IMR-90 (cell line): ENCODE results near the gene DLGAP3. TPM values are rescaled to one million over a fixed set of nuclear protein-coding genes. Genes with fewer than 3 reads are reported as not detected.

Experiments used
- ATAC-seq: fragments of 200-7000 bp; cut with Tn5 transposase; 2 replicates; pipeline ENCODE4 v1.9.1; 2020; ENCODE audit warnings: low read depth, mild to moderate bottlenecking, moderate library complexity
- BruUV-seq: library from RNA; stranded (reverse); fragments of 400-500 nt; replicated peaks from 2 replicates; lab custom pipeline; 2021; lab: Mats Ljungman, UMichigan
- CTCF ChIA-PET: fragments of 300-600 bp; formaldehyde crosslinking; extraction: SDS; loops from one replicate; lab custom pipeline; 2021; ENCODE audit warnings: antibody characterized with exemption; lab: Yijun Ruan, JAX
- POLR2A ChIA-PET: fragments of 300-600 bp; sonication (Branson Sonifier 250); formaldehyde crosslinking; loops from one replicate; lab custom pipeline; 2022; ENCODE audit warnings: antibody characterized with exemption; ENCODE audit not compliant: unreplicated experiment; lab: Charles Lee
- DNase-seq: peaks from one replicate; pipeline ENCODE4 v3.0.0; 2013
- H2AFZ ChIP-seq: replicated peaks from 2 replicates; pipeline ENCODE3; 2013; ENCODE audit warnings: low read length, mild to moderate bottlenecking; ENCODE audit not compliant: poor library complexity
- H2AK5ac ChIP-seq: 2 replicates; pipeline ENCODE4 v1.6.1; 2013; ENCODE audit warnings: low read depth, low read length, inconsistent platforms
- H2AK9ac ChIP-seq: replicated peaks from 2 replicates; pipeline ENCODE3; 2013; ENCODE audit warnings: mild to moderate bottlenecking, low read depth, low read length, moderate library complexity; ENCODE audit not compliant: poor library complexity
- H2BK120ac ChIP-seq: 2 replicates; pipeline ENCODE4 v1.6.1; 2013; ENCODE audit warnings: low read depth, low read length, inconsistent platforms
- H2BK15ac ChIP-seq: 3 replicates; pipeline ENCODE4 v1.6.1; 2013; ENCODE audit warnings: low read depth, low read length, inconsistent platforms
- H2BK20ac ChIP-seq: 2 replicates; pipeline ENCODE4 v1.6.1; 2013; ENCODE audit warnings: low read depth, mild to moderate bottlenecking, inconsistent platforms, low read length, moderate library complexity
- H2BK5ac ChIP-seq: 2 replicates; pipeline ENCODE4 v1.6.1; 2013; ENCODE audit warnings: mild to moderate bottlenecking, low read depth, low read length, inconsistent platforms; ENCODE audit not compliant: poor library complexity, severe bottlenecking
- H3K14ac ChIP-seq: replicated peaks from 2 replicates; pipeline ENCODE4 v1.6.1; 2013; ENCODE audit warnings: low read depth, low read length, inconsistent platforms
- H3K18ac ChIP-seq: 2 replicates; pipeline ENCODE4 v1.6.1; 2013; ENCODE audit warnings: low read depth, low read length, control low read depth
- H3K23ac ChIP-seq: 2 replicates; pipeline ENCODE4 v1.6.1; 2013; ENCODE audit warnings: low read depth, low read length, inconsistent platforms
- H3K27ac ChIP-seq: 2 replicates; pipeline ENCODE4 v1.5.1; 2013; ENCODE audit warnings: mild to moderate bottlenecking, control low read depth, low read length; ENCODE audit not compliant: insufficient read depth
- H3K27me3 ChIP-seq: 2 replicates; pipeline ENCODE4 v1.6.1; 2013; ENCODE audit warnings: low read length; ENCODE audit not compliant: control insufficient read depth, insufficient read depth
- H3K36me3 ChIP-seq: 2 replicates; pipeline ENCODE4 v1.6.1; 2013; ENCODE audit warnings: low read length, mixed read lengths; ENCODE audit not compliant: control insufficient read depth, insufficient read depth
- H3K4ac ChIP-seq: 2 replicates; pipeline ENCODE4 v1.6.1; 2013; ENCODE audit warnings: low read depth, low read length, inconsistent platforms
- H3K4me1 ChIP-seq: 2 replicates; pipeline ENCODE4 v1.6.1; 2013; ENCODE audit warnings: low read length, mixed read lengths; ENCODE audit not compliant: control insufficient read depth, insufficient read depth
- H3K4me2 ChIP-seq: 2 replicates; pipeline ENCODE4 v1.6.1; 2013; ENCODE audit warnings: low read depth, mild to moderate bottlenecking, control low read depth, low read length, moderate library complexity
- H3K4me3 ChIP-seq: 2 replicates; pipeline ENCODE4 v1.5.1; 2013; ENCODE audit warnings: low read depth, mild to moderate bottlenecking, control low read depth, low read length, moderate library complexity; ENCODE audit not compliant: insufficient read depth
- H3K56ac ChIP-seq: 2 replicates; pipeline ENCODE4 v1.6.1; 2013; ENCODE audit warnings: low read length, inconsistent platforms; ENCODE audit not compliant: insufficient read depth; ENCODE audit errors: extremely low read depth
- H3K79me1 ChIP-seq, 2 experiments: 2 replicates each; pipeline ENCODE4 v1.6.1; 2013; ENCODE audit warnings: low read length in 2 of 2, inconsistent platforms in 1 of 2, low read depth in 1 of 2
- H3K9ac ChIP-seq: 2 replicates; pipeline ENCODE4 v1.6.1; 2013; ENCODE audit warnings: low read depth, low read length, control low read depth
- H3K9me1 ChIP-seq: 2 replicates; pipeline ENCODE4 v1.6.1; 2013; ENCODE audit warnings: low read length, inconsistent platforms; ENCODE audit not compliant: insufficient read depth
- H3K9me3 ChIP-seq: 2 replicates; pipeline ENCODE4 v1.6.1; 2013; ENCODE audit warnings: low read length; ENCODE audit not compliant: control insufficient read depth, insufficient read depth
- H4K20me1 ChIP-seq: 2 replicates; pipeline ENCODE4 v1.6.1; 2013; ENCODE audit warnings: low read length, inconsistent platforms; ENCODE audit not compliant: insufficient read depth
- H4K5ac ChIP-seq: 2 replicates; pipeline ENCODE4 v1.6.1; 2013; ENCODE audit warnings: mild to moderate bottlenecking, low read depth, low read length, control low read depth
- H4K8ac ChIP-seq, 2 experiments: 2 replicates each; pipeline ENCODE4 v1.6.1; 2013; ENCODE audit warnings: low read depth in 2 of 2, low read length in 2 of 2, control low read depth in 1 of 2, inconsistent platforms in 1 of 2
- H4K91ac ChIP-seq: 2 replicates; pipeline ENCODE4 v1.6.1; 2013; ENCODE audit warnings: low read depth, low read length, inconsistent platforms; ENCODE audit not compliant: insufficient read depth
- CEBPB ChIP-seq: IDR thresholded peaks from 2 replicates; pipeline ENCODE4 v1.6.1; 2012; ENCODE audit warnings: low read depth, low read length, improper control_type of control experiment
- FOS ChIP-seq: fragments of 150-350 bp; IDR thresholded peaks from 2 replicates; pipeline ENCODE4 v1.6.1; 2016; ENCODE audit warnings: low read depth, low read length
- MAFK ChIP-seq: IDR thresholded peaks from 2 replicates; pipeline ENCODE4 v1.6.1; 2012; ENCODE audit warnings: low read depth, low read length, improper control_type of control experiment
- MAZ ChIP-seq: IDR thresholded peaks from 2 replicates; pipeline ENCODE4 v1.6.1; 2012; ENCODE audit warnings: low read depth, mild to moderate bottlenecking, low read length, improper control_type of control experiment, moderate library complexity, borderline replicate concordance
- NFE2L2 ChIP-seq: fragments of 150-350 bp; IDR thresholded peaks from 2 replicates; pipeline ENCODE4 v1.6.1; 2016; ENCODE audit warnings: low read depth, mild to moderate bottlenecking, low read length
- POLR2A ChIP-seq: IDR thresholded peaks from 2 replicates; pipeline ENCODE4 v1.6.1; 2012; ENCODE audit warnings: mild to moderate bottlenecking, low read depth, low read length
- RAD21 ChIP-seq: IDR thresholded peaks from 2 replicates; pipeline ENCODE4 v1.6.1; 2012; ENCODE audit warnings: low read length, improper control_type of control experiment
- RFX5 ChIP-seq: IDR thresholded peaks from 2 replicates; pipeline ENCODE4 v1.8.0; 2012; ENCODE audit warnings: low read depth, mild to moderate bottlenecking, low read length, moderate library complexity
- WGBS, 2 experiments: methylation state at CpG; one replicate each; pipeline versions ENCODE4 v1.1.5 to v1.1.7; 2013; ENCODE audit warnings: missing lambda C conversion rate in 2 of 2; ENCODE audit not compliant: insufficient read length in 1 of 2; ENCODE audit errors: extremely low coverage in 2 of 2; 5-methylcytosine and 5-hydroxymethylcytosine counted together
- dilution Hi-C: fragments of 300-500 bp; cut with HindIII; formaldehyde crosslinking; loops from one replicate; pipeline ENCODE4 v1.14.3; 2018; ENCODE audit warnings: low sequenced_read_pairs; ENCODE audit not compliant: unreplicated experiment
- in situ Hi-C: fragments of 300-500 bp; cut with MboI; formaldehyde crosslinking; loops from 3 replicates; pipeline ENCODE4 v1.14.3; 2019; ENCODE audit warnings: low sequenced_read_pairs, inconsistent platforms, mixed read lengths
- intact Hi-C: fragments of 100-400 bp; cut with micrococcal nuclease; formaldehyde crosslinking; loops from 2 replicates; pipeline ENCODE4 v1.10.0; 2022
- polyA plus RNA-seq, 3 experiments: library from polyadenylated mRNA; depleted of rRNA; stranded (reverse); fragments of >200 nt; gene quantifications; 2 replicates each; pipeline ENCODE4 v1.2.3, GENCODE V29; 2012; ENCODE audit warnings: low replicate concordance in 1 of 3
- total RNA-seq: library from RNA; depleted of rRNA; stranded (reverse); fragments of >200 nt; gene quantifications from 2 replicates; pipeline ENCODE4 v1.2.3, GENCODE V29; 2012
- TF ChIP-seq, protein P1 (sequence below): fragments of 150-350 bp; IDR thresholded peaks from 2 replicates; pipeline ENCODE4 v1.6.1; 2016; ENCODE audit warnings: low read depth, mild to moderate bottlenecking, low read length, moderate library complexity, borderline replicate concordance
- TF ChIP-seq, protein P2 (sequence below): conservative IDR thresholded peaks from 2 replicates; pipeline ENCODE4 v1.5.1; 2012; ENCODE audit warnings: mild to moderate bottlenecking, low read depth, low read length, improper control_type of control experiment

The DLGAP3 gene
- total and polyA plus RNA-seq, 2 of the 4 experiments (the other 2 are of a cell fraction), result 0.02 TPM; not detected in 1

DNA sequence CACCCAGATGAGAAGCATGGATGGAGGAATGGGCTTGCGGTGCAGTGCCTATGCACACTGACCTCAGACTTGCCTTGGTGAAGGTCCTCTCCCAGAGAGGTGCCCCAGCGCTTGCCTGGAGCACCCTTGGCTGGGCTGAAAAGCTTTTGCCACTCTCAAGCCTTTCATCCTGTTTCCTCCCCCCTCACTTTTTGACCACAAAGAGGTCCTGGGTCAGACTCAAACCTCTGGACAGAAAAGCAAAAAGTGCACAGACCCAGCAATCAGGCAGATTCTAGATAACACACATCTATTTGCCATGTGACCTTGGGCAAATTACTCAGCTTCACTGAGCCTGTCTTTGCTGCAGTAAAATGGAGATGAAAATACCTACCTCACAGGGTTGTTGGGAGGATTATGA, 48.4 kb upstream of the DLGAP3 start (continued):
- TF ChIP-seq, protein P1, sequence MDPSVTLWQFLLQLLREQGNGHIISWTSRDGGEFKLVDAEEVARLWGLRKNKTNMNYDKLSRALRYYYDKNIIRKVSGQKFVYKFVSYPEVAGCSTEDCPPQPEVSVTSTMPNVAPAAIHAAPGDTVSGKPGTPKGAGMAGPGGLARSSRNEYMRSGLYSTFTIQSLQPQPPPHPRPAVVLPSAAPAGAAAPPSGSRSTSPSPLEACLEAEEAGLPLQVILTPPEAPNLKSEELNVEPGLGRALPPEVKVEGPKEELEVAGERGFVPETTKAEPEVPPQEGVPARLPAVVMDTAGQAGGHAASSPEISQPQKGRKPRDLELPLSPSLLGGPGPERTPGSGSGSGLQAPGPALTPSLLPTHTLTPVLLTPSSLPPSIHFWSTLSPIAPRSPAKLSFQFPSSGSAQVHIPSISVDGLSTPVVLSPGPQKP, result no peak
- TF ChIP-seq MAFK, result no peak

DNA sequence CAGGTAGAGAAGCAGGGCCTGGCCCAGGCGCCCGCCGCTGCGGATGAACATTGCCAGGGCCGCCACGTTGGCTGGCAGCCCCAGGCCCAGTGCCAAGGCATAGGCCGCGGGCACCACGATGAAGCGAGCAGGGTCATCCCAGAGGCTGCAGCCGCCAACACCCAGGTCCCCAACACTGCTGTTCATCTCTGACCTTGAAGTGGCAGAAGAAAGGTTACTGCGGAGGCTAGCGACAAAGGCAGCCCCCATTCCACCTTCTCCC, 47.7 kb upstream of the DLGAP3 start:
- no peak overlapping the region for H2AK5ac ChIP-seq
- no peak overlapping the region for H3K9ac ChIP-seq
- dilution Hi-C loops (no loop called here), in situ Hi-C loops (no loop called here), intact Hi-C loops (no loop called here)
- 85% methylated on average over 4 of the region's 13 CpGs; no CpG with 5 or more reads in 1 of the 2 experiments for WGBS, 2 experiments
- H2BK120ac ChIP-seq, result no peak overlapping the region
- H4K8ac ChIP-seq, result no peak overlapping the region
- H3K4me3 ChIP-seq, result no peak overlapping the region
- ChIA-PET CTCF (no interaction called here), POLR2A (no interaction called here)
- no peaks in the 10 kb centered on the region for H4K20me1 ChIP-seq
- H2AFZ ChIP-seq, result no peak overlapping the region
- no peaks in the 10 kb centered on the region for H3K9me3 ChIP-seq
- no peak overlapping the region for H4K5ac ChIP-seq
- no TSS peak for BruUV-seq
- no peak overlapping the region for H2BK5ac ChIP-seq
- H3K9me1 ChIP-seq, result 0 out of 2 replicates have a peak, but pooled peaks cover 3% of the 10 kb centered on the region
- no peak overlapping the region for H3K27ac ChIP-seq
- no peak overlapping the region for H2BK20ac ChIP-seq
- H3K79me1 ChIP-seq, result peaks cover 6% of the 10 kb centered on the region in 2 experiments; a peak in 2 of 4 replicates
- DNase-seq, result no peak
- H2AK9ac ChIP-seq, result no peak overlapping the region
- H2BK15ac ChIP-seq, result no peak overlapping the region
- H3K27me3 ChIP-seq, result no peaks in the 10 kb centered on the region
- H3K4ac ChIP-seq, result no peak overlapping the region
- no peak overlapping the region for H3K18ac ChIP-seq
- H3K36me3 ChIP-seq, result peaks cover 2% of the 10 kb centered on the region
- no peak overlapping the region for H4K91ac ChIP-seq
- H3K14ac ChIP-seq, result no peak overlapping the region
- TF ChIP-seq NFE2L2 (no peak), CEBPB (no peak), RFX5 (no peak), RAD21 (no peak), FOS (no peak), POLR2A (no peak), MAZ (no peak)
- TF ChIP-seq, protein P2, sequence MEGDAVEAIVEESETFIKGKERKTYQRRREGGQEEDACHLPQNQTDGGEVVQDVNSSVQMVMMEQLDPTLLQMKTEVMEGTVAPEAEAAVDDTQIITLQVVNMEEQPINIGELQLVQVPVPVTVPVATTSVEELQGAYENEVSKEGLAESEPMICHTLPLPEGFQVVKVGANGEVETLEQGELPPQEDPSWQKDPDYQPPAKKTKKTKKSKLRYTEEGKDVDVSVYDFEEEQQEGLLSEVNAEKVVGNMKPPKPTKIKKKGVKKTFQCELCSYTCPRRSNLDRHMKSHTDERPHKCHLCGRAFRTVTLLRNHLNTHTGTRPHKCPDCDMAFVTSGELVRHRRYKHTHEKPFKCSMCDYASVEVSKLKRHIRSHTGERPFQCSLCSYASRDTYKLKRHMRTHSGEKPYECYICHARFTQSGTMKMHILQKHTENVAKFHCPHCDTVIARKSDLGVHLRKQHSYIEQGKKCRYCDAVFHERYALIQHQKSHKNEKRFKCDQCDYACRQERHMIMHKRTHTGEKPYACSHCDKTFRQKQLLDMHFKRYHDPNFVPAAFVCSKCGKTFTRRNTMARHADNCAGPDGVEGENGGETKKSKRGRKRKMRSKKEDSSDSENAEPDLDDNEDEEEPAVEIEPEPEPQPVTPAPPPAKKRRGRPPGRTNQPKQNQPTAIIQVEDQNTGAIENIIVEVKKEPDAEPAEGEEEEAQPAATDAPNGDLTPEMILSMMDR, result no peak
- TF ChIP-seq, protein P1, result no peak
- no peak overlapping the region for H3K4me2 ChIP-seq
- H3K4me1 ChIP-seq, result no peaks in the 10 kb centered on the region
- no peak for ATAC-seq
- no peak overlapping the region for H3K23ac ChIP-seq
- no peak overlapping the region for H3K56ac ChIP-seq
